ENCODE measurements around the gene CACNA2D4. TPM values are rescaled to one million over a fixed set of nuclear protein-coding genes. Genes with fewer than 3 reads are reported as not detected.

CACNA2D4 gene
- total RNA-seq, 4 donors from 2014 or later, result 0.27 to 3.1 (median 0.92) TPM

- Histone ChIP-seq H3K27me3 (peaks cover 0 to 31% (median 0%) of the 10 kb centered on the region in 4 donors), H3K36me3 (no peaks in the 10 kb centered on the region), H3K4me1 (peaks cover 0 to 11% (median 0%) of the 10 kb centered on the region in 3 donors), H3K9me3 (no peaks in the 10 kb centered on the region), H3K27ac (peak overlapping the region in 1 of 4 donors; percentile 34), H3K4me3 (no peak overlapping the region)
- 0 to 76% methylated on average over 1 to 8 of the region's 10 CpGs for WGBS, 2 donors
- no peak for DNase-seq
- intact Hi-C loops (cut with DNase I), result no loop called here
- TF ChIP-seq CTCF (IDR thresholded peaks at IDR 0.05) (no peak), POLR2A (IDR thresholded peaks at IDR 0.05) (no peak)
Measured at GRCh38 chr12:1810931-1811280, 107.5 kb downstream of the CACNA2D4 start.

DNA sequence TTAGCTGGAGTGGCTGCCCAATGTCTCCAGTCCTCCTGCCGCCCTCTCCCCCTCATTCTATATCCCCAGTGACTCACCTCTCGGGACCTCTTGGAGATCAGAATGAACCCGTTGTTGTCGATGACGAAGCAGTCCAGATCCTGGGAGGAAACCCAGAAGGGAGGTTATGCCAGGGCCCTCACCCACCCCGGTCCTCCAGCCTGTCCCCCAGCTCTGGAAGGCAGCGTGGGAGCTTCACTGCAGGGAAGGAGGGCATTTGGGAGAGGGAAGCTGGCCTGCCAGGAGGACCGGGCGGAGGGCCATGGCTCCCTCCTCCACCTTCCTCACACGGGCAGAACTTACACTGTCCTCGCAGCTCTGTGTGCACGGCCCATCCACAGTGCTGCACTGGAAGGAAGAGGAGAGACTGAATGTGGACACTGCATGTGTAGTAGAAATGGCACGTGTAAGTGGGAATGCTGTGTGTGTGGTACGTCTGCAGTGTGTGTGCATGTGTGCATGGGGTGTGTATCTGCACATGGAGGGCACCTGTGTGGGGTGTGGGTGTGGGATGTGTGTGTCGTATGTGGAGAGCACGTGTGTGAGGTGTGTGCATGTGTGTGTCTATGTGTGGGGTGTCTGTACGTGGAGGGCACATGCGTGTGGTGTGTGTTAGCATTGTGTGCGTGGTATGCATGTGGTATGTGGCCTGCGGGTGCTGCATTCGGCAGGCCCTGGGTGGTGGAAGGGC is 108.1 kb downstream of the CACNA2D4 start:
- intact Hi-C loops (cut with DNase I), result no loop called here
- no peaks in the 10 kb centered on the region for H3K36me3 ChIP-seq
- TF ChIP-seq CTCF (IDR thresholded peaks at IDR 0.05), result no peak
- no peak for TF ChIP-seq POLR2A (IDR thresholded peaks at IDR 0.05)
- DNase-seq, result no peak
- no peak overlapping the region for H3K4me3 ChIP-seq
- H3K9me3 ChIP-seq, result no peaks in the 10 kb centered on the region
- peak overlapping the region in 1 of 4 donors; percentile 10 for H3K27ac ChIP-seq
- peaks cover 0 to 14% (median 0%) of the 10 kb centered on the region in 3 donors for H3K4me1 ChIP-seq
- H3K27me3 ChIP-seq, result peaks cover 0 to 26% (median 0%) of the 10 kb centered on the region in 4 donors
- 85 to 88% methylated on average over 12 to 13 of the region's 21 CpGs for WGBS, 2 donors

DNA sequence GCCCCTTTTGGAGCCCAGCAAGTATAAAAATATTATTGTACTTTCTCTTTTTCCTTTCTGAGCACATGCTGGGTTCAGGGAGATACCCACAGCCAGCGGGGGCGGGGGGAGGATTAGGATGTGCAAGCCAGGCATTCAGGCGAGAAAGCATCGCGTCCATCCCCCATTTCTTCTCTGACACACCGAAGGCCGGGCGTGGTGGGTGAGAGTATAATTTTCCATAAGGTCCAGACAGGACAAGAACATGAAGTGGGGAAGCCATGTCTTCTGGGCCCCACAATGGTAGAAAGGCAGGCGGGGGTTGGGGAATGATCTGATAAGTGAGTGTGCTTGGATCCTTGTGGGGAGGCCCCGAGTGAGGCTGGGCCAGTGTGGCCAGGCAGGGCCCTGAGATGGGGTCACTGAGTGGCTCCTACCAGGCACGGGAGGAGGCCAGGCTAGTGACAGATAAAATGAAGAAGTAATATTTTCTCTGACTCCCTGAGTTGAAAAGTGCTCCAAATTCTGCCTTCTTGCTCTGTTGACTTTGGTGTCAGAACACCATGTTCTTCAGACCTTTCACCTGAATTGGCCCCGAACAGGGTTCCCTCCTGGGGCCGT is 108.8 kb downstream of the CACNA2D4 start:
- DNase-seq, result no peak
- TF ChIP-seq CTCF (IDR thresholded peaks at IDR 0.05) (no peak), POLR2A (IDR thresholded peaks at IDR 0.05) (no peak)
- Histone ChIP-seq H3K4me1 (peaks cover 0 to 19% (median 0%) of the 10 kb centered on the region in 3 donors), H3K36me3 (no peaks in the 10 kb centered on the region), H3K27me3 (peaks cover 0 to 19% (median 0%) of the 10 kb centered on the region in 4 donors), H3K9me3 (no peaks in the 10 kb centered on the region), H3K4me3 (no peak overlapping the region), H3K27ac (peak overlapping the region in 1 of 4 donors; percentile 10)
- intact Hi-C loops (cut with DNase I), result no loop called here
- 84 to 89% methylated on average over 7 to 8 of the region's 13 CpGs for WGBS, 2 donors

DNA sequence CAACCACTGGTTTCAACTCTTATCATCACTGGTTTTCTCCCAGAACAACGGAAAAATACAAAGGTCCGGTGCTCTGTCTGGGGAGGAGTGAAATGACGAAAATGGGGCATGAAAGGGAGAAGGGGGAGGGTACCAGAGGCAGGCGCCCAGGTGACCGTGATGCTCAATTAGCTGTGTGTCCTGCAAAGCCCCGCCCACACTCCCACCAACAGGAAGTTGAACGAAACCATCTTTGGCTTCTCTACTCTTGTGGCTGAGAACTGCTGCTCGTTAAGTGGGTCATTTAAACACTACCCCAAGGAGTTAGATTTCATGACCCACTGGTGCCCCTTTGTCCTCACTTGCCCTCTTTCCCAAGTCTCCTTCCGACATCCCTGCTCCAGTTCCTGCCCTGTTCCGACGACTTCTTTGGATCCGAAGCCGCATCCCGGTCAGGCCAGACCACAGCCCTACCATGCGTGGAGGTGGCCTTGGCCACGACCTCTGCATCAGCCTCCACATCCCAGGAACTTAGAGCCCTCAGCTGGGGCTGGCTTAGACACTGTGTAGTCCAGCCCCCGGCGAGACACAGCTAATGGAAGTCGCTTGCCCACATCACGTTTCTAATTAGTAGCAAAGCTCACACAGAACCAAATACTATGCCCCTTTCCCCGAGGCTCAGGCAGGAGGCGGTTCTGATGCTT is 109.5 kb downstream of the CACNA2D4 start:
- intact Hi-C loops (cut with DNase I), result no loop called here
- peaks cover 0 to 22% (median 0%) of the 10 kb centered on the region in 3 donors for H3K4me1 ChIP-seq
- DNase-seq, result no peak
- no peak for TF ChIP-seq CTCF (IDR thresholded peaks at IDR 0.05)
- no peak for TF ChIP-seq POLR2A (IDR thresholded peaks at IDR 0.05)
- no peak overlapping the region for H3K4me3 ChIP-seq
- no peaks in the 10 kb centered on the region for H3K36me3 ChIP-seq
- WGBS, 2 donors, result 79 to 85% methylated on average over 15 to 20 of the region's 22 CpGs
- peaks cover 0 to 13% (median 0%) of the 10 kb centered on the region in 4 donors for H3K27me3 ChIP-seq
- no peak overlapping the region for H3K27ac ChIP-seq
- H3K9me3 ChIP-seq, result no peaks in the 10 kb centered on the region
